Left renal cortex interstitium (tissue), 4 donors: ENCODE measurements around the gene TJP3. TPM values are rescaled to one million over a fixed set of nuclear protein-coding genes. Genes with fewer than 3 reads are reported as not detected.

ENCODE experiments used
- DNase-seq, 4 donors: peaks; one replicate each; pipeline ENCODE4 v3.0.0-alpha.2; 2013; ENCODE audit warnings: low read depth in 4 of 4, low spot score in 2 of 4, missing footprints in 1 of 4
- polyA plus RNA-seq, 4 donors: library from polyadenylated mRNA; unstranded; fragments of 120-200 nt; gene quantifications; one replicate each; pipeline ENCODE4 v1.2.1, GENCODE V29; 2013; ENCODE audit not compliant: insufficient read length in 4 of 4

Gene TJP3
- polyA plus RNA-seq, 4 donors, result 8.6 to 16.0 (median 11.3) TPM

GRCh38 chr19:3690551-3691371, 17.4 kb upstream of the TJP3 start:
- no peak for DNase-seq

- no peak for DNase-seq
Measured at GRCh38 chr19:3691372-3691716, 16.8 kb upstream of the TJP3 start.

GRCh38 chr19:3691726-3692125, 16.5 kb upstream of the TJP3 start:
- DNase-seq, result no peak

GRCh38 chr19:3692141-3693024, 15.8 kb upstream of the TJP3 start:
- DNase-seq, result no peak

GRCh38 chr19:3693025-3693925, 14.9 kb upstream of the TJP3 start:
- no peak for DNase-seq

- no peak for DNase-seq
Measured at GRCh38 chr19:3694361-3695123, 13.6 kb upstream of the TJP3 start.

GRCh38 chr19:3695124-3695733, 13.0 kb upstream of the TJP3 start:
- no peak for DNase-seq

GRCh38 chr19:3695986-3696659, 12.1 kb upstream of the TJP3 start:
- no peak for DNase-seq

GRCh38 chr19:3696660-3696995, 11.6 kb upstream of the TJP3 start:
- no peak for DNase-seq

GRCh38 chr19:3697094-3697493, 11.1 kb upstream of the TJP3 start:
- no peak for DNase-seq

GRCh38 chr19:3697671-3698385, 10.4 kb upstream of the TJP3 start:
- no peak for DNase-seq

- DNase-seq, result no peak
Measured at GRCh38 chr19:3698386-3698950, 9.7 kb upstream of the TJP3 start.

GRCh38 chr19:3698974-3699740, 9.0 kb upstream of the TJP3 start:
- DNase-seq, result no peak

GRCh38 chr19:3699741-3700241, 8.4 kb upstream of the TJP3 start:
- no peak for DNase-seq

GRCh38 chr19:3700242-3701032, 7.7 kb upstream of the TJP3 start, which contains the start of gene PIP5K1C:
PIP5K1C (minus strand) TSS chr19:3700468; CDS start chr19:3700390, 78 bp downstream.
- DNase-seq, result peak in 3 of 4 donors; percentile 70 to 74 (median 73)

GRCh38 chr19:3701200-3701599, 7.0 kb upstream of the TJP3 start:
- no peak for DNase-seq
